IMR-90 (cell line): ENCODE measurements around the gene RPAP2.

Source experiments
- BHLHE40 ChIP-seq: fragments of 150-350 bp; IDR thresholded peaks from 2 replicates; pipeline ENCODE4 v1.6.1; 2016; ENCODE audit warnings: mild to moderate bottlenecking, low read depth, low read length
- CHD1 ChIP-seq: IDR thresholded peaks from 2 replicates; pipeline ENCODE4 v1.6.1; 2012; ENCODE audit warnings: low read depth, low read length, improper control_type of control experiment
- CTCF ChIP-seq: conservative IDR thresholded peaks from 2 replicates; pipeline ENCODE4 v1.5.1; 2012; ENCODE audit warnings: mild to moderate bottlenecking, low read depth, low read length, improper control_type of control experiment
- ELK1 ChIP-seq: fragments of 150-350 bp; IDR thresholded peaks from 2 replicates; pipeline ENCODE4 v1.6.1; 2016; ENCODE audit warnings: low read depth, mild to moderate bottlenecking, low read length, moderate library complexity, borderline replicate concordance
- MAFK ChIP-seq: IDR thresholded peaks from 2 replicates; pipeline ENCODE4 v1.6.1; 2012; ENCODE audit warnings: low read depth, low read length, improper control_type of control experiment
- MAZ ChIP-seq: IDR thresholded peaks from 2 replicates; pipeline ENCODE4 v1.6.1; 2012; ENCODE audit warnings: low read depth, mild to moderate bottlenecking, low read length, improper control_type of control experiment, moderate library complexity, borderline replicate concordance
- MXI1 ChIP-seq: IDR thresholded peaks from 2 replicates; pipeline ENCODE4 v1.6.1; 2012; ENCODE audit warnings: low read depth, mild to moderate bottlenecking, low read length, moderate library complexity, borderline replicate concordance
- POLR2A ChIP-seq: IDR thresholded peaks from 2 replicates; pipeline ENCODE4 v1.6.1; 2012; ENCODE audit warnings: mild to moderate bottlenecking, low read depth, low read length
- RAD21 ChIP-seq: IDR thresholded peaks from 2 replicates; pipeline ENCODE4 v1.6.1; 2012; ENCODE audit warnings: low read length, improper control_type of control experiment
- RCOR1 ChIP-seq: IDR thresholded peaks from 2 replicates; pipeline ENCODE4 v1.6.1; 2012; ENCODE audit warnings: mild to moderate bottlenecking, low read length, improper control_type of control experiment; ENCODE audit not compliant: insufficient replicate concordance
- SMC3 ChIP-seq: fragments of 150-350 bp; IDR thresholded peaks from 2 replicates; pipeline ENCODE4 v1.6.1; 2016; ENCODE audit warnings: low read depth, mild to moderate bottlenecking, antibody characterized with exemption, low read length, moderate library complexity
- USF2 ChIP-seq: fragments of 150-350 bp; IDR thresholded peaks from 2 replicates; pipeline ENCODE4 v1.6.1; 2017; ENCODE audit warnings: mild to moderate bottlenecking, antibody characterized with exemption, low read length, low read depth

GRCh38 chr1:92425617-92426016, 126.8 kb downstream of the RPAP2 start:
- TF ChIP-seq CTCF = no peak
- no peak for TF ChIP-seq MAZ
- no peak for TF ChIP-seq MAFK
- TF ChIP-seq POLR2A = no peak
- no peak for TF ChIP-seq CHD1
- TF ChIP-seq RAD21 = no peak
- TF ChIP-seq SMC3 = no peak
- TF ChIP-seq MXI1 = no peak
- no peak for TF ChIP-seq RCOR1
- no peak for TF ChIP-seq BHLHE40
- TF ChIP-seq USF2 = no peak
- TF ChIP-seq ELK1 = no peak
